ENCODE measurements around the gene CHST11. TPM values are rescaled to one million over a fixed set of nuclear protein-coding genes. Genes with fewer than 3 reads are reported as not detected.

CHST11 gene
- total and polyA plus RNA-seq, 9 of the 15 experiments (the other 6 are each of a cell fraction or from before 2014, with no cell fraction given): 2.3 to 38.7 (median 15.0) TPM

GRCh38 chr12:104544836-104545235, 88.1 kb downstream of the CHST11 start:
- Histone ChIP-seq H4K20me1 (replicated peaks; ENCODE audit: control insufficient read depth, insufficient read depth, low read length) (no peaks in the 10 kb centered on the region; the same call in 1 of the 2 replicates), H3K36me3 (ENCODE audit: control insufficient read depth, insufficient read depth, low read length) (peaks cover 5% of the 10 kb centered on the region; the same call in 1 of the 3 replicates), H3K27ac (ENCODE audit: extremely low read depth, low read depth, low read length) (no peak overlapping the region), H3K4me2 (ENCODE audit: insufficient read depth, low read length) (no peak overlapping the region), H3K9ac (ENCODE audit: insufficient read depth in 1 of 2, low read depth in 2 of 2, low read length in 2 of 2) (no peak overlapping the region), H2AFZ (ENCODE audit: low read depth, low read length) (no peak overlapping the region), H3K4me1 (replicated peaks in 1 of 2; ENCODE audit: control insufficient read depth in 2 of 2, insufficient read depth in 2 of 2, low read length in 2 of 2) (no peaks in the 10 kb centered on the region; a peak in 1 of 5 replicates), H3K9me1 (ENCODE audit: control insufficient read depth, insufficient read depth, low read length) (no peaks in the 10 kb centered on the region), H3K27me3 (ENCODE audit: control insufficient read depth in 2 of 2, insufficient read depth in 2 of 2, low read length in 2 of 2) (no peaks in the 10 kb centered on the region), H3K79me2 (ENCODE audit: control insufficient read depth, insufficient read depth, low read length) (peaks cover 48% of the 10 kb centered on the region), H3K4me3 (no peak overlapping the region), H3K9me3 (replicated peaks; ENCODE audit: control insufficient read depth, insufficient read depth, low read depth, low read length) (peaks cover 4% of the 10 kb centered on the region; the same call in 1 of the 2 replicates)
- in situ Hi-C loops (cut with MboI) (no loop called here), intact Hi-C loops (cut with micrococcal nuclease) (no loop called here)
- FAIRE-seq (no peak), DNase-seq (ENCODE audit: extremely low read depth in 1 of 4, low spot score in 3 of 4) (no peak), ATAC-seq (no peak)
- ChIA-PET POLR2A (interaction anchor here (0.9 to 1.1 kb wide), 2 partner anchors 9 to 17 kb away, joined by 3 to 4 read pairs; no protein-coding TSS in a partner anchor), CTCF (ENCODE audit: low intra/inter-chr PET ratio) (no interaction called here)
- TF ChIP-seq TAF7 (tag; IDR thresholded peaks at IDR 0.05) (no peak), SLC30A9 (CRISPR knock-in tag; IDR thresholded peaks at IDR 0.05) (no peak), NR1H2 (CRISPR knock-in tag; IDR thresholded peaks at IDR 0.05) (no peak), HNRNPUL1 (IDR thresholded peaks at IDR 0.05; ENCODE audit: low read length) (no peak), SREBF1 (IDR thresholded peaks at IDR 0.05; ENCODE audit: borderline replicate concordance, low read depth, low read length) (no peak), CLOCK (CRISPR knock-in tag; IDR thresholded peaks at IDR 0.05; ENCODE audit: borderline replicate concordance) (no peak), GTF2F1 (IDR thresholded peaks at IDR 0.05; ENCODE audit: low read depth, low read length) (no peak), NR3C1 (CRISPR knock-in tag; IDR thresholded peaks at IDR 0.05) (no peak), PHB (CRISPR knock-in tag; IDR thresholded peaks at IDR 0.05) (no peak)
- WGBS (ENCODE audit: insufficient coverage, low coverage, missing lambda C conversion rate): 81% methylated on average over 5 of the region's 5 CpGs
- no TSS peak for BruUV-seq (replicated peaks)
